Raji (cell line): ENCODE results near the gene CASP3.

Source experiments
- POLR2A ChIP-seq: IDR thresholded peaks from 2 replicates; pipeline ENCODE4 v1.6.1; 2011; ENCODE audit warnings: low read depth, low read length, control low read depth; ENCODE audit not compliant: insufficient read depth

Gene CASP3

GRCh38 chr4:184617600-184618196, 31.5 kb downstream of the CASP3 start:
- TF ChIP-seq POLR2A, result no peak

- no peak for TF ChIP-seq POLR2A
Measured at GRCh38 chr4:184616633-184617551, 32.4 kb downstream of the CASP3 start.

GRCh38 chr4:184614509-184614908, 34.7 kb downstream of the CASP3 start:
- TF ChIP-seq POLR2A, result no peak

- TF ChIP-seq POLR2A, result no peak
Measured at GRCh38 chr4:184613405-184613804, 35.8 kb downstream of the CASP3 start.

- TF ChIP-seq POLR2A, result no peak
Measured at GRCh38 chr4:184612074-184612473, 37.2 kb downstream of the CASP3 start.

GRCh38 chr4:184599492-184600135, 49.6 kb downstream of the CASP3 start:
- TF ChIP-seq POLR2A, result no peak

- no peak for TF ChIP-seq POLR2A
Measured at GRCh38 chr4:184598753-184599491, 50.3 kb downstream of the CASP3 start.

- TF ChIP-seq POLR2A, result no peak
Measured at GRCh38 chr4:184596617-184597185, 52.5 kb downstream of the CASP3 start.

GRCh38 chr4:184596044-184596616, 53.1 kb downstream of the CASP3 start:
- TF ChIP-seq POLR2A, result no peak

GRCh38 chr4:184595430-184595829, 53.8 kb downstream of the CASP3 start:
- TF ChIP-seq POLR2A, result no peak

GRCh38 chr4:184593461-184593860, 55.8 kb downstream of the CASP3 start:
- TF ChIP-seq POLR2A, result no peak

- no peak for TF ChIP-seq POLR2A
Measured at GRCh38 chr4:184591070-184591677, 58.1 kb downstream of the CASP3 start.

GRCh38 chr4:184590196-184590595, 59.1 kb downstream of the CASP3 start:
- TF ChIP-seq POLR2A, result no peak

- no peak for TF ChIP-seq POLR2A
Measured at GRCh38 chr4:184588893-184589292, 60.4 kb downstream of the CASP3 start.
